Activated T-cell treated with anti-CD3 and anti-CD28 coated beads, Interleukin-2, amount 50 U/mL, for 4 hours (primary cell): ENCODE measurements around the gene FBN1. TPM values are rescaled to one million over a fixed set of nuclear protein-coding genes. Genes with fewer than 3 reads are reported as not detected.

ENCODE experiments used
- ATAC-seq, 2 donors: fragments of 200-7000 bp; cut with Tn5 transposase; one replicate each; pipeline ENCODE4 v1.10.0; 2021
- DNase-seq: peaks from one replicate; pipeline ENCODE4 v3.0.0-alpha.2; 2020
- H3K27me3 Mint-ChIP-seq: one replicate; pipeline ENCODE4 v1.8.0; 2021; ENCODE audit warnings: low read depth, mixed read lengths
- H3K36me3 Mint-ChIP-seq: one replicate; pipeline ENCODE4 v1.8.0; 2022; ENCODE audit warnings: mixed read lengths; ENCODE audit not compliant: insufficient read depth
- H3K4me1 Mint-ChIP-seq: one replicate; pipeline ENCODE4 v1.8.0; 2021; ENCODE audit warnings: low read depth, mixed read lengths
- H3K4me3 Mint-ChIP-seq: one replicate; pipeline ENCODE4 v1.8.0; 2021; ENCODE audit warnings: mild to moderate bottlenecking, moderate library complexity, mixed read lengths
- H3K9me3 Mint-ChIP-seq: one replicate; pipeline ENCODE4 v1.8.0; 2021; ENCODE audit warnings: mixed read lengths
- total RNA-seq, 3 donors: library from RNA; stranded (reverse); gene quantifications; one replicate each; pipeline ENCODE4 v1.2.1, GENCODE V29; 2021

Gene FBN1
- total RNA-seq, 3 donors from 2014 or later = 0.22 to 0.38 (median 0.24) TPM

- H3K4me3 Mint-ChIP-seq = no peak overlapping the region
- H3K27me3 Mint-ChIP-seq = peaks cover 4% of the 10 kb centered on the region
- DNase-seq = no peak
- no peaks in the 10 kb centered on the region for H3K36me3 Mint-ChIP-seq
- no peak for ATAC-seq
- no peaks in the 10 kb centered on the region for H3K9me3 Mint-ChIP-seq
- no peaks in the 10 kb centered on the region for H3K4me1 Mint-ChIP-seq
Measured at GRCh38 chr15:48381861-48382260, 263.6 kb downstream of the FBN1 start.

DNA sequence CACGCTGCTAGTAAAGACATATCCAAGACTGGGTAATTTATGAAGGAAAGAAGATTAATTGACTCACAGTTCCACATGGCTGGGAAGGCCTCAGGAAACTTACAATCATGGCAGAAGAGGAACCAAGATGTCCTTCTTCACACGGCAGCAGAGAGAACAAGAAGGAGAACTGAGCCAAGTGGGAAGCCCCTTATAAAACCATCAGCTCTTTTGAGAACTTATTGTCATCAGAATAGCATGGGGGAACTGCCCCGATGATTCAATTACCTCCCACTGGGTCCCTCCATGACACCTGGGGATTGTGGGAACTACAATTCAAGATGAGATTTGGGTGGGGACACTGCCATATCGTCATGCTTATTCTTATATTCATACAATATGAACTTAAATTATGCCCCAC lies 265.3 kb downstream of the FBN1 start:
- DNase-seq (no peak), ATAC-seq (no peak)
- Mint-ChIP-seq H3K4me3 (no peak overlapping the region), H3K9me3 (no peaks in the 10 kb centered on the region), H3K27me3 (peaks cover 12% of the 10 kb centered on the region), H3K4me1 (no peaks in the 10 kb centered on the region), H3K36me3 (no peaks in the 10 kb centered on the region)

DNA sequence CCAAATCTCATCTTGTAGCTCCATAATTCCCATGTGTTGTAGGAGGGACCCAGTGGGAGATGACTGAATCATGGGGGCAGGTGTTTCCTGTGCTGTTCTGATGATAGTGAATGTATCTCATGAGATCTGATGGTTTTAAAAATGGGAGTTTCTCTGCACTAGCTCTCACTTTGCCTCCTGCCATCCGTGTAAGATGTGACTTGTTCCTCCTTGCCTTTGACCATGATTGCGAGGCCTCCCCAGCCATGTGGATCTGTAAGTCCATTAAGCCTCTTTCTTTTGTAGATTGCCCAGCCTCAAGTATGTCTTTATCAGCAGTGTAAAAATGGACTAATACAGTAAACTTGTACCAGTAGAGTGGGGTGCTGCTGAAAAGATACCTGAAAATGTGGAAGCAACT lies 269.7 kb downstream of the FBN1 start:
- no peak for ATAC-seq
- Mint-ChIP-seq H3K4me1 (no peaks in the 10 kb centered on the region), H3K4me3 (no peak overlapping the region), H3K27me3 (peaks cover 25% of the 10 kb centered on the region), H3K9me3 (no peaks in the 10 kb centered on the region), H3K36me3 (no peaks in the 10 kb centered on the region)
- DNase-seq = no peak

- Mint-ChIP-seq H3K4me3 (no peak overlapping the region), H3K4me1 (no peaks in the 10 kb centered on the region), H3K27me3 (peaks cover 26% of the 10 kb centered on the region), H3K9me3 (no peaks in the 10 kb centered on the region), H3K36me3 (no peaks in the 10 kb centered on the region)
- DNase-seq (no peak), ATAC-seq (no peak)
Measured at GRCh38 chr15:48374472-48374871, 271.0 kb downstream of the FBN1 start.

DNA sequence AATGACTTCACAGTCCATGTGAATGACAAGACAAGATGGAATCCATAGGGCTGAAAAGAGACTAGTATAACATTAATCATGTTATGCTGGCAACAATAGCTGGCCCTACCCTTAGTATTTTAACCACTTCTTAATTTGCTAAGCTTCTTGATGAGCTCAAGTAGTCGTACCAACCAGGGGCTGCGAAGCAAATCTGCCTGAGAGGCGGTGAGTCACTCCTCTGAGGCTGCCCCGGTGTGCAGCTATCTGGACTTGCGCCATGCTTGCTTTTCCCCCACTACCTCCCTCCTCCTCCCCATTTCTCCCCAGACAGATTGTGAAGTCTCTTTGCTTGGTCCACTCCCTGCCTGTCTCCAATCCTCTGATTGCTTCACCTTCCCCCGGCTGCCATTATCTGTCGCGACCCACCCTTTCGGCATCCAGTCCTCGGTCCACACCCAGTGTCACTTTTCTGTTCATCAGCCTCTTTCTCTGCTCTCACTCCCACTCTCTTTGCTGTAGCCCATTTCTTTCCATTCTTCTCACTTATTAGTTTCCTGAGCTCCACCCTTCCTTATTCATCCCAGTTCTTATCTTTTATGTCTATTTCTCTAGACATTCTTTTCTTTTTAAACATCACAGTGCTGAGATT lies 271.6 kb downstream of the FBN1 start:
- Mint-ChIP-seq H3K9me3 (no peaks in the 10 kb centered on the region), H3K27me3 (peaks cover 27% of the 10 kb centered on the region), H3K4me1 (no peaks in the 10 kb centered on the region), H3K4me3 (no peak overlapping the region), H3K36me3 (no peaks in the 10 kb centered on the region)
- ATAC-seq (no peak), DNase-seq (no peak)

DNA sequence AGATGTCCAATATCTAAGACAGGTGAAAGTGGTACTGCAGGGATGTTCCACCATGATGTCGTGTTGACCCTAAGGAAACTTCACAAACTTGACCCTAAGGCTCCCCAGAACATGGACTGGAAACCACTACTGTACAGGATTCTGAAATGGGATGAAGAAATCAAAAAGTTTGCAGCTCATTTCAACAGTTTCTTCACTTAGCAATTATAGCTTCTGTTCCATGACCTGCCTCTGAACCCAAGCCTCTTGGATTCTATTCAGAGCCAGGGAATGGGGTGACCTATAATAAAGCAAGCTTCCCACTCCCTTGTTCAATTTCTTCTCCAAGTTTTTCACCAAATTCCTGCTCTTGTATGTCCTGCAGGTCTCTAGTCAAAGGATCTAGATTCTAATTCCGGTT lies 273.5 kb downstream of the FBN1 start:
- no peaks in the 10 kb centered on the region for H3K4me1 Mint-ChIP-seq
- peaks cover 29% of the 10 kb centered on the region for H3K27me3 Mint-ChIP-seq
- H3K36me3 Mint-ChIP-seq = no peaks in the 10 kb centered on the region
- no peak for DNase-seq
- H3K4me3 Mint-ChIP-seq = no peak overlapping the region
- no peak for ATAC-seq
- no peaks in the 10 kb centered on the region for H3K9me3 Mint-ChIP-seq

- no peaks in the 10 kb centered on the region for H3K36me3 Mint-ChIP-seq
- no peak overlapping the region for H3K4me3 Mint-ChIP-seq
- no peaks in the 10 kb centered on the region for H3K9me3 Mint-ChIP-seq
- DNase-seq (no peak), ATAC-seq (no peak)
- peaks cover 32% of the 10 kb centered on the region for H3K27me3 Mint-ChIP-seq
- no peaks in the 10 kb centered on the region for H3K4me1 Mint-ChIP-seq
Measured at GRCh38 chr15:48371550-48371949, 274.0 kb downstream of the FBN1 start.

DNA sequence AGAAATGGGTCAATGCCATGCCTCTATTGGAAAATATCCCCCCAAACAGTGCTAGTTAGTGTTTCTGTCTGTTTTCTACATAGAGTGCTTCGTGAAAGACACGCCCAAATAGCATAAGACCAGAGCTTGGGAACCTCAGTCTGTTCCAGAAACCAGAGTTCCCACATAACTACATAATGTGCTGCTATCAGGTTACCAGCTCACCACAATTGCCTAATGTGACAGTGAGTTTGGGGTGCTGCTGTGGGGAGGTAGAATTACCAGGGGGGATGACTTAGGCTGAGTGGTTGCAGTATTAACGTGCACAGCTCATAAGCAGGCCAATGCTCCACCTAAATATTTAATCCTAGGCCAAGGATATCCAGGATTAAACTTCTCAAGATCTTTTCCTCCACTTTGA lies 275.0 kb downstream of the FBN1 start:
- peaks cover 24% of the 10 kb centered on the region for H3K27me3 Mint-ChIP-seq

GRCh38 chr15:48367483-48367882 lies 278.0 kb downstream of the FBN1 start:
- Mint-ChIP-seq H3K4me3 (no peak overlapping the region), H3K9me3 (no peaks in the 10 kb centered on the region), H3K27me3 (peaks cover 8% of the 10 kb centered on the region), H3K36me3 (no peaks in the 10 kb centered on the region), H3K4me1 (no peaks in the 10 kb centered on the region)
- no peak for ATAC-seq
- DNase-seq = no peak

More for the DNA sequence above, 275.0 kb downstream of the FBN1 start:
- Mint-ChIP-seq H3K36me3 (no peaks in the 10 kb centered on the region), H3K9me3 (no peaks in the 10 kb centered on the region), H3K4me3 (no peak overlapping the region), H3K4me1 (no peaks in the 10 kb centered on the region)
- ATAC-seq (no peak), DNase-seq (no peak)

- no peaks in the 10 kb centered on the region for H3K36me3 Mint-ChIP-seq
- H3K9me3 Mint-ChIP-seq = peaks cover 3% of the 10 kb centered on the region
- no peaks in the 10 kb centered on the region for H3K4me1 Mint-ChIP-seq
Measured at GRCh38 chr15:48366584-48367312, 278.8 kb downstream of the FBN1 start.

DNA sequence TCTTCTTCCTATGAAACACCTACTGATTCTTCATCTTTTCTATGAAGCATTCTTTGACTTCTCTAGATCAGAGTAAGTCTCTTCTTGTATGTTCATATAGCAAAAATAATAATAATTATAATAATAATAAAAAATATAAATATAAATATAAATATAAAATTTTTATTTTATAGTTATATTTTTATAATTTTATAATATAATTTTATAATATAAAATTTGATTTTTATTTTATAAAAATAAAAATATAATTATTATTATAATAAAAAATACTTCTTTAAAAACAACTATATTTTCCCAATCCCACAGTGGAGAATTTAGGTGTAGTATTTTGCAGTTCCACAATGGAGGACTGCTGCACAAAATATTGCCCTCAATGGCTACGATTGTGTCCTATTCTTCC lies 279.9 kb downstream of the FBN1 start:
- H3K9me3 Mint-ChIP-seq = peaks cover 6% of the 10 kb centered on the region
- ATAC-seq (no peak), DNase-seq (no peak)
- no peaks in the 10 kb centered on the region for H3K36me3 Mint-ChIP-seq
- H3K4me3 Mint-ChIP-seq = no peak overlapping the region
- H3K4me1 Mint-ChIP-seq = no peaks in the 10 kb centered on the region
- H3K27me3 Mint-ChIP-seq = peaks cover 8% of the 10 kb centered on the region

More at GRCh38 chr15:48366584-48367312, 278.8 kb downstream of the FBN1 start:
- no peak for ATAC-seq
- peaks cover 8% of the 10 kb centered on the region for H3K27me3 Mint-ChIP-seq
- no peak for DNase-seq
- no peak overlapping the region for H3K4me3 Mint-ChIP-seq

DNA sequence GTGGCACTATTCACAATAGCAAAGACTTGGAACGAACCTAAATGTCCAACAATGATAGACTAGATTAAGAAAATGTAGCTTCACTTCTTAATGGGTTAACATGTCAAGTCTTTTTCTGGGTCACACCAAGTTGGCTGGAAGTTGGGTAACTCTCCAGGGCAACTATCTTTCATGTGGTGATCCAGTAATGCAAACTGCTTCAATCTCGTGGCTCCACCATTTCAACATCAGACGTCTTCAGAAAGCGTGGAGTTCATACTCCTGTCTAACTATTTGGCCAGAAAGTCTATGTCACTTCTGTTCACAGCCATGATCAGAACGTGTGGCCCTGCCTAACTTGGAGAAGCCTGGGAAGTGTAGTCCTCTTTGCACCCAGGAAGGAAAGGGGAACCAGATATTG lies 282.0 kb downstream of the FBN1 start:
- peaks cover 5% of the 10 kb centered on the region for H3K4me1 Mint-ChIP-seq
- H3K27me3 Mint-ChIP-seq = peaks cover 7% of the 10 kb centered on the region
- H3K9me3 Mint-ChIP-seq = peaks cover 6% of the 10 kb centered on the region
- H3K4me3 Mint-ChIP-seq = no peak overlapping the region
- ATAC-seq = no peak
- DNase-seq = no peak
- no peaks in the 10 kb centered on the region for H3K36me3 Mint-ChIP-seq

DNA sequence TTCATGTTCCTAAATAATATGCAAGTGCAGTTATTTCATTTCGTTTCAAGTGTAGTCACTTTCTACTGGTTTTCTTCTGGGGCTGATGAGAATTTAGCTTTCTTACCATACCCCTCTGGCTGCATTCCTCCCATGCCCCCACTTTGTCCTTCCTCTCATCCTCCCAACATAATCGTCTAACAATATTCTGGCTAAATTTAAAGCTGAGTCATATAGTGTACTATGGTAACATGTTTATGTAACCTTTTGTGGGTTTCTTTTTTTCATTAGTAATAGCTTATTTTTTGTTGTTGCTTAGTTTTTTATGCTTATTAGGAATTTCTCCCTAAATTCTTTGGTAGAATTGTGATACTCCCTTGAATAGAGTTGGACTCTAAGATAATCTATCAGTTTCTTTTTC lies 283.8 kb downstream of the FBN1 start:
- H3K4me1 Mint-ChIP-seq = peaks cover 5% of the 10 kb centered on the region
- H3K9me3 Mint-ChIP-seq = peaks cover 6% of the 10 kb centered on the region
- ATAC-seq = no peak
- DNase-seq = no peak
- H3K36me3 Mint-ChIP-seq = no peaks in the 10 kb centered on the region
- H3K27me3 Mint-ChIP-seq = peaks cover 2% of the 10 kb centered on the region
- no peak overlapping the region for H3K4me3 Mint-ChIP-seq

DNA sequence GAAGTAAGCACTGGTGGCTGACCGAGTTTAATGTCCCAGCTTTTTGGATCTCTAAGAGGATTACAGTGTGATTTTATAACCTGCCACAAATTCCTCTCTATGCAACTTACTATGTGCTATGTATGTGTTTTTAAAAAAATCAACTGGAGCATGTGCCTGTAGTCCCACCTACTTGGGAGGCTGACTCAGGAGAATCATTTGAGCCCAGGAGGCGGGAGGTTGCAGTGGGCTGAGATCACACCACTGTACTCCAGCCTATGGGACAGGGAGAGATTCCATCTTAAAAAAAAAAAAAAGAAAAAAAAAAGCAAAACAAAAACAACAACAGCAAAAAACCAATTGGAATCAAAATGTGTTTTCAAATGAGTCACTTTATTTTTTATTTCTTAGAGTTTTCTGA lies 284.7 kb downstream of the FBN1 start:
- Mint-ChIP-seq H3K4me3 (no peak overlapping the region), H3K4me1 (peaks cover 5% of the 10 kb centered on the region), H3K36me3 (no peaks in the 10 kb centered on the region), H3K27me3 (no peaks in the 10 kb centered on the region), H3K9me3 (peaks cover 6% of the 10 kb centered on the region)
- DNase-seq = no peak
- no peak for ATAC-seq
